Epithelial cell of prostate (primary cell): Measurements from ENCODE around the gene DCAF5.
A peak's percentile ranks its signal among the peaks of the same experiment; 100 is the strongest.

Experiments
- DNase-seq: peaks from one replicate; pipeline ENCODE4 v3.0.0-alpha.2; 2011; ENCODE audit warnings: low read depth, low spot score
- H3K27ac ChIP-seq: fragments of 450-650 bp; 2 replicates; pipeline ENCODE4 v1.5.1; 2017; ENCODE audit warnings: mild to moderate bottlenecking

DCAF5 gene

GRCh38 chr14:69014829-69015259, 138.1 kb downstream of the DCAF5 start:
- DNase-seq, result no peak
- no peak overlapping the region for H3K27ac ChIP-seq

GRCh38 chr14:69013943-69014782, 138.8 kb downstream of the DCAF5 start:
- peak; percentile 37 for DNase-seq
- no peak overlapping the region for H3K27ac ChIP-seq

- H3K27ac ChIP-seq, result no peak overlapping the region
- DNase-seq, result no peak
Measured at GRCh38 chr14:69012256-69012953, 140.5 kb downstream of the DCAF5 start.

GRCh38 chr14:69010648-69011047, 142.3 kb downstream of the DCAF5 start:
- no peak for DNase-seq
- H3K27ac ChIP-seq, result no peak overlapping the region

GRCh38 chr14:69008421-69008884, 144.5 kb downstream of the DCAF5 start:
- H3K27ac ChIP-seq, result no peak overlapping the region
- no peak for DNase-seq

DNA sequence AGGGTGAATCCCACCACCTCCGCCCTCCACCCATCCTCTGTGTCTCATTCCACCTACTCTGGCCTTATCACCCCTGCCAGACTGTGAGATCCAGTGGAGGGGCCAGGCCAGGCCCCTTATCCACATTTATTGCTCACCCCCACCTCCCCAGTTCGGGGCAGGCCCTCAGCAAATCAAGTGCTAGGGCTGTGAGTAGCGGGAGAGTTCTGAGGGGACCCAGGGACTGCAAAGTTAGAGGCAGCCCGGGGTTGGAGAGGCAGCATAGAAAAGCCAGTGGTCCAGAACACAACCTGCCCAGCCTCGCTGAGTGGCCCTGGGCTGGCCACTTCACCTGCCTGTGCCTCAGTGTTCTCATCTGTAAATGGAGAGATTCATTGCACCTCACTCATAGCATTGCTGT, 146.6 kb downstream of the DCAF5 start:
- H3K27ac ChIP-seq, result no peak overlapping the region
- no peak for DNase-seq

DNA sequence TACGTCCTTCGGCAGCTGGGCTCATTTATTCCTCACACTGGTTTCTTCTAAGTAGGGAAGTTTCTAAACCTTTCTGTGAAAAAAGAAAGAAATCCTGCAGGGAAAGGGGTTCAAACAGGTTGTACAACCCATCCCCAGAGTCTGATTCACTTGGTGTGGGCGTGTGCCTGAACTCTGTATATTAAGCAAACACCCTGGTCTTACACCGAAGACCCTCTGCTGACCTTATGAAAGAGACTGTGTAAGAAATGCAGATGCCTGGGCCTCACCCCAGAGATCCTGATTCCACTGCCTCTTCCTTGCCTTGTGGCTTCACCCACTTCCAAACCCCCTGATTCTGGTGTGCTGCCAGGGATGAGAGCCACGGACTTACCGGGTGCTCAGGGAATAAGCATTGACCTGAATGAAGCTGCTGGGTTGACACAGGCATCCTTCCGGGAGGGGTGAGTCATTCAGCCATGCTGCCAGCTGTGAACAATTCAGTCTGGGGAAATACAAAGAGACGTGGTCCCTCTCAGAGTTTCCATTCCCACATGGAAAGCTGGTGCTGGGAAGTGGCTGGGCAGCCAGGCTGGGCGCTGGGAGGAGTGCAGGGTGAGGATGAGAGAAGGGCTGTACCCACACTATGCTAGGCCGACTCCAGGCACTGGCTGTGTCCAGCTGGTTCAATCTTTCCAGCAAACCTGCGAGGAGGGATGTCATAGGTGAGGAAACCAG, 147.3 kb downstream of the DCAF5 start:
- peak; percentile 43 for DNase-seq
- H3K27ac ChIP-seq, result no peak overlapping the region

DNA sequence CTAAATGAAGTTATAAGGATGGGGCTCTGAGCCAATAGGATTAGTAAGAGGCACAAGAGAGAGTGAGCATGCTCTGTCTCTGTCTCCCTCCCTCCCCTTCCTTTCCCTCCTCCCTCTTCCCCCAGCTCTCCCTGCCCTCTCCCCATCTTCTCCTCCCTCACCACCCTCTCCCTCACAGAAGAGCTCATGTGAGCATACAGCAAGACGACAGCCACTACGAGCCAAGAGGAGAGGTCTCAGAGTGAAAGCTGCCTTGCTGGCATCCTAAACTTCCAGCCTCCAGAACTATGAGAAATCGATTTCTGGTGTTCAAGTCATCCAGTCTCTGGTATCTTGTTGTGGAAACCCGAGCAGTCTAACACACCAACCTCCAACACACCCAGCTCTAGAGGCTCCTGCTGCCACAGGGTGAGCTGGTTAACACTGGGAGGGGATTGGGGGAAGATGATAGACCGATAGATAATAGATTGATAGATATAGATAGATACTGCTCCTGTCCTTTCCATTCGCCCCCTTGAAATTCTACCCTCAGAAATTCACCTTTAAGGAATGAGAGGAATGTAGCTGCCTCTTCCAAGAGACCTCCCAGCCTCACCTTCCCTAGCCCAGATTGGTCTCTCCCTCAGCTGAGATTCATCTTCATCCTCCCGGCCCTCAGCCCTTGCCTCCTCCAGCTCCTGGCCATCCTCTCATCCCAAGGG, 148.0 kb downstream of the DCAF5 start:
- H3K27ac ChIP-seq, result no peak overlapping the region
- no peak for DNase-seq

- H3K27ac ChIP-seq, result no peak overlapping the region
- DNase-seq, result no peak
Measured at GRCh38 chr14:69003626-69004025, 149.3 kb downstream of the DCAF5 start.

- DNase-seq, result no peak
- H3K27ac ChIP-seq, result no peak overlapping the region
Measured at GRCh38 chr14:69002069-69002468, 150.8 kb downstream of the DCAF5 start.

- H3K27ac ChIP-seq, result no peak overlapping the region
- DNase-seq, result no peak
Measured at GRCh38 chr14:69001375-69001774, 151.5 kb downstream of the DCAF5 start.
